Activated CD8-positive, alpha-beta memory T cell treated with anti-CD3 and anti-CD28 coated beads for 1 hour (primary cell): ENCODE data around the gene ARHGEF33.
A peak's percentile ranks its signal among the peaks of the same experiment; 100 is the strongest.

Source experiments
- DNase-seq, 2 donors: peaks; one replicate each; pipeline ENCODE4 v3.0.0-alpha.2; 2020; ENCODE audit warnings: low read depth in 1 of 2; ENCODE audit errors: extremely low read depth in 1 of 2

Gene ARHGEF33

GRCh38 chr2:38959466-38959865, 69.8 kb downstream of the ARHGEF33 start:
- no peak for DNase-seq

- peak in 1 of 2 donors; percentile 42 for DNase-seq
Measured at GRCh38 chr2:38959938-38960608, 70.4 kb downstream of the ARHGEF33 start.

GRCh38 chr2:38960609-38961320, 71.1 kb downstream of the ARHGEF33 start:
- DNase-seq: no peak

GRCh38 chr2:38966006-38966405, 76.3 kb downstream of the ARHGEF33 start:
- DNase-seq: no peak

GRCh38 chr2:38966678-38967077, 77.0 kb downstream of the ARHGEF33 start:
- no peak for DNase-seq

GRCh38 chr2:38968021-38968420, 78.3 kb downstream of the ARHGEF33 start:
- DNase-seq: no peak

- DNase-seq: no peak
Measured at GRCh38 chr2:38971377-38971776, 81.7 kb downstream of the ARHGEF33 start.

GRCh38 chr2:38973266-38973665, 83.6 kb downstream of the ARHGEF33 start:
- no peak for DNase-seq

GRCh38 chr2:38975042-38975441, 85.4 kb downstream of the ARHGEF33 start:
- no peak for DNase-seq

GRCh38 chr2:38977047-38977446, 87.4 kb downstream of the ARHGEF33 start:
- DNase-seq: no peak

- no peak for DNase-seq
Measured at GRCh38 chr2:38978296-38978903, 88.7 kb downstream of the ARHGEF33 start.

- DNase-seq: no peak
Measured at GRCh38 chr2:38978908-38979307, 89.2 kb downstream of the ARHGEF33 start.

- DNase-seq: no peak
Measured at GRCh38 chr2:38981003-38981669, 91.5 kb downstream of the ARHGEF33 start.

- DNase-seq: no peak
Measured at GRCh38 chr2:38981670-38982357, 92.1 kb downstream of the ARHGEF33 start.

GRCh38 chr2:38982498-38982897, 92.8 kb downstream of the ARHGEF33 start:
- no peak for DNase-seq

GRCh38 chr2:38988716-38989115, 99.0 kb downstream of the ARHGEF33 start:
- DNase-seq: no peak

GRCh38 chr2:38991899-38992298, 102.2 kb downstream of the ARHGEF33 start:
- no peak for DNase-seq

- no peak for DNase-seq
Measured at GRCh38 chr2:38997781-38998180, 108.1 kb downstream of the ARHGEF33 start.

GRCh38 chr2:39000552-39000951, 110.9 kb downstream of the ARHGEF33 start:
- DNase-seq: no peak

GRCh38 chr2:39007875-39008504, 118.3 kb downstream of the ARHGEF33 start:
- no peak for DNase-seq
